ENCODE data around the gene SEMA3F.

The SEMA3F gene

GRCh38 chr3:50202353-50203112 is 47.4 kb downstream of the SEMA3F start:
- no peak for ATAC-seq (ENCODE audit: insufficient read depth, low read depth)
- H3K27ac ChIP-seq (ENCODE audit: low read length) = no peak overlapping the region

DNA sequence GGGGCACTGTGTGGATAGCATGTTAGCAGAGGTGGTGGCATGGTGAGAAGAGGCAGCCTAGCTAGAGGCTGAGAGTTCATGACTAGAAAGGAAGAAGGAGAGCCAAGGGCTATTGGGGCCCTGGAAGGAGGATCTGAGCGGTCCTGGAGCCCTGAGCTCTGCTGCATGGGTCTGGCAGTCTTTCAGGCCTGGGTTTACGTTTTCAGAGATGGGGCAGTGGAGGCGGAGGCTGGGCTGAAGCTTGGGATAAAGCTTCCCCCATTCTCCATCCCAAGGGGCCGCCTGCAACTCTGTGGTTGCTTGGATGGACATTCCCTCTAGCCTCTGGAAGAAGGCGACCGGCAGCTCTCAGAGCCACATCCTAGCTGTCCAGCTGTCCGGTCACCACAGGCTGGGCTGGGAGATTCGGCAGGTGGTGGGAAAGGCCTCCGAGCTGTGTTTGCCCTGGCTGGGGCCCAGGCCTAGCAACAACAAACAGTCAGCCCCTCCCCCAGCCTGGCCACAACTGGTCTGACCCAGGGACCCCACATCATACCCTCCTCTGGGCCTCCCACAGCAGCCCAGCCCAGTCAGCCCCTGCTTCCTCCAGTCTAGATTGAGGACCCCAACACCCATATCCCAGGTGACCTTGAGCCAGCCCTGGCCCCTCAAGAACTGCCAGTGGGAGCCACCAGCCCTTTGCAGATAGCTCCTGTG is 48.1 kb downstream of the SEMA3F start:
- Histone ChIP-seq H2AFZ (ENCODE audit: low read depth, low read length) (no peak overlapping the region), H3K9me3 (ENCODE audit: insufficient read depth, low read length, severe bottlenecking) (no peaks in the 10 kb centered on the region), H3K9ac (ENCODE audit: low read depth, low read length) (no peak overlapping the region), H4K20me1 (ENCODE audit: insufficient read depth, low read length) (peaks cover 9% of the 10 kb centered on the region; the same call in 1 of the 2 replicates), H3K4me3 (ENCODE audit: low read depth in 1 of 2, low read length in 2 of 2) (no peak overlapping the region), H3K4me1 (ENCODE audit: insufficient read depth, low read length) (no peaks in the 10 kb centered on the region), H3K27ac (ENCODE audit: low read length) (no peak overlapping the region), H3K79me2 (ENCODE audit: insufficient read depth, low read length) (no peaks in the 10 kb centered on the region), H3K36me3 (ENCODE audit: insufficient read depth, low read length) (no peaks in the 10 kb centered on the region), H3K4me2 (ENCODE audit: insufficient read depth, low read length) (no peak overlapping the region), H3K27me3 (ENCODE audit: insufficient read depth, low read length, poor library complexity) (peaks cover 40% of the 10 kb centered on the region)
- no peak for DNase-seq
- TF ChIP-seq EZH2 (IDR thresholded peaks at IDR 0.05; ENCODE audit: borderline replicate concordance, low read depth, low read length, severe bottlenecking) (no peak), CTCF (IDR thresholded peaks at IDR 0.05; ENCODE audit: borderline replicate concordance, extremely low read depth, low read length, poor library complexity, severe bottlenecking) (no peak)
- ATAC-seq (ENCODE audit: insufficient read depth, low read depth) = no peak

More at GRCh38 chr3:50202353-50203112, 47.4 kb downstream of the SEMA3F start:
- H3K27me3 ChIP-seq (ENCODE audit: insufficient read depth, low read length, poor library complexity) = peaks cover 40% of the 10 kb centered on the region
- no peaks in the 10 kb centered on the region for H3K9me3 ChIP-seq (ENCODE audit: insufficient read depth, low read length, severe bottlenecking)
- H3K4me1 ChIP-seq (ENCODE audit: insufficient read depth, low read length) = no peaks in the 10 kb centered on the region
- no peak overlapping the region for H3K9ac ChIP-seq (ENCODE audit: low read depth, low read length)
- H3K4me2 ChIP-seq (ENCODE audit: insufficient read depth, low read length) = no peak overlapping the region
- no peak for DNase-seq
- H3K36me3 ChIP-seq (ENCODE audit: insufficient read depth, low read length) = no peaks in the 10 kb centered on the region
- H3K4me3 ChIP-seq (ENCODE audit: low read depth in 1 of 2, low read length in 2 of 2) = no peak overlapping the region
- TF ChIP-seq CTCF (IDR thresholded peaks at IDR 0.05; ENCODE audit: borderline replicate concordance, extremely low read depth, low read length, poor library complexity, severe bottlenecking) = no peak
- no peak for TF ChIP-seq EZH2 (IDR thresholded peaks at IDR 0.05; ENCODE audit: borderline replicate concordance, low read depth, low read length, severe bottlenecking)
- H4K20me1 ChIP-seq (ENCODE audit: insufficient read depth, low read length) = peaks cover 9% of the 10 kb centered on the region; the same call in 1 of the 2 replicates
- no peaks in the 10 kb centered on the region for H3K79me2 ChIP-seq (ENCODE audit: insufficient read depth, low read length)
- H2AFZ ChIP-seq (ENCODE audit: low read depth, low read length) = no peak overlapping the region

- H3K27ac ChIP-seq (ENCODE audit: low read length) = no peak overlapping the region
- H3K4me3 ChIP-seq (ENCODE audit: low read depth in 1 of 2, low read length in 2 of 2) = no peak overlapping the region
- DNase-seq (no peak), ATAC-seq (ENCODE audit: insufficient read depth, low read depth) (no peak)
- H3K4me1 ChIP-seq (ENCODE audit: insufficient read depth, low read length) = no peaks in the 10 kb centered on the region
- H3K27me3 ChIP-seq (ENCODE audit: insufficient read depth, low read length, poor library complexity) = peaks cover 40% of the 10 kb centered on the region
- peaks cover 9% of the 10 kb centered on the region; the same call in 1 of the 2 replicates for H4K20me1 ChIP-seq (ENCODE audit: insufficient read depth, low read length)
- H3K9ac ChIP-seq (ENCODE audit: low read depth, low read length) = no peak overlapping the region
- H3K9me3 ChIP-seq (ENCODE audit: insufficient read depth, low read length, severe bottlenecking) = no peaks in the 10 kb centered on the region
- TF ChIP-seq EZH2 (IDR thresholded peaks at IDR 0.05; ENCODE audit: borderline replicate concordance, low read depth, low read length, severe bottlenecking) (peak; percentile 26), CTCF (IDR thresholded peaks at IDR 0.05; ENCODE audit: borderline replicate concordance, extremely low read depth, low read length, poor library complexity, severe bottlenecking) (no peak)
- no peaks in the 10 kb centered on the region for H3K79me2 ChIP-seq (ENCODE audit: insufficient read depth, low read length)
- H2AFZ ChIP-seq (ENCODE audit: low read depth, low read length) = no peak overlapping the region
- no peaks in the 10 kb centered on the region for H3K36me3 ChIP-seq (ENCODE audit: insufficient read depth, low read length)
- no peak overlapping the region for H3K4me2 ChIP-seq (ENCODE audit: insufficient read depth, low read length)
Observed at GRCh38 chr3:50203809-50204803, 49.0 kb downstream of the SEMA3F start.

All from DND-41 (cell line).